VCaP (cell line): ENCODE results near the gene WDR37.
A peak's percentile ranks its signal among the peaks of the same experiment; 100 is the strongest.

Source experiments
- H3K27ac ChIP-seq: fragments of 450-650 bp; 2 replicates; pipeline ENCODE4 v1.5.1; 2017
- TF ChIP-seq, protein P1 (sequence below): fragments of 450-650 bp; conservative IDR thresholded peaks from 2 replicates; pipeline ENCODE4 v1.5.1; 2017; ENCODE audit warnings: mild to moderate bottlenecking, moderate library complexity

Gene WDR37

DNA sequence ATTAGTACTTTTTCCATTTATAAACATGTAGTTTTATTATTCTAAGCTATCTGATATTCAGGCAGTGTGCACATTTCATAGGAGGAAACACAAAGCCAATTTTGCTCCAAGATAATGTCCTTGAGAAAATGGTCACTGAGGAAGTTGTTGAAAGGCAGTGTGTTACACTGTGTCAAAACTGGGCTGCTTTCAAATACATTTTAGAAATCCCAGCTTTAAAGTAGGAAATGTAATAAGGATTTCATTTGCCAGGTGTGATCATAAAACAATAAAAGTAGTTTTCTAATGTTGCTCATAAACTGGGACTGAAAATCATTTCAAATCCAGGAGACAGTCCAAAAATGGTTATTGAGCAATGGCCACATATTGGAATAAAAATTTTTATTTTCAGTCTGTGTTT, 80.1 kb downstream of the WDR37 start:
- TF ChIP-seq, protein P1, sequence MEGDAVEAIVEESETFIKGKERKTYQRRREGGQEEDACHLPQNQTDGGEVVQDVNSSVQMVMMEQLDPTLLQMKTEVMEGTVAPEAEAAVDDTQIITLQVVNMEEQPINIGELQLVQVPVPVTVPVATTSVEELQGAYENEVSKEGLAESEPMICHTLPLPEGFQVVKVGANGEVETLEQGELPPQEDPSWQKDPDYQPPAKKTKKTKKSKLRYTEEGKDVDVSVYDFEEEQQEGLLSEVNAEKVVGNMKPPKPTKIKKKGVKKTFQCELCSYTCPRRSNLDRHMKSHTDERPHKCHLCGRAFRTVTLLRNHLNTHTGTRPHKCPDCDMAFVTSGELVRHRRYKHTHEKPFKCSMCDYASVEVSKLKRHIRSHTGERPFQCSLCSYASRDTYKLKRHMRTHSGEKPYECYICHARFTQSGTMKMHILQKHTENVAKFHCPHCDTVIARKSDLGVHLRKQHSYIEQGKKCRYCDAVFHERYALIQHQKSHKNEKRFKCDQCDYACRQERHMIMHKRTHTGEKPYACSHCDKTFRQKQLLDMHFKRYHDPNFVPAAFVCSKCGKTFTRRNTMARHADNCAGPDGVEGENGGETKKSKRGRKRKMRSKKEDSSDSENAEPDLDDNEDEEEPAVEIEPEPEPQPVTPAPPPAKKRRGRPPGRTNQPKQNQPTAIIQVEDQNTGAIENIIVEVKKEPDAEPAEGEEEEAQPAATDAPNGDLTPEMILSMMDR = no peak
- no peak overlapping the region for H3K27ac ChIP-seq

DNA sequence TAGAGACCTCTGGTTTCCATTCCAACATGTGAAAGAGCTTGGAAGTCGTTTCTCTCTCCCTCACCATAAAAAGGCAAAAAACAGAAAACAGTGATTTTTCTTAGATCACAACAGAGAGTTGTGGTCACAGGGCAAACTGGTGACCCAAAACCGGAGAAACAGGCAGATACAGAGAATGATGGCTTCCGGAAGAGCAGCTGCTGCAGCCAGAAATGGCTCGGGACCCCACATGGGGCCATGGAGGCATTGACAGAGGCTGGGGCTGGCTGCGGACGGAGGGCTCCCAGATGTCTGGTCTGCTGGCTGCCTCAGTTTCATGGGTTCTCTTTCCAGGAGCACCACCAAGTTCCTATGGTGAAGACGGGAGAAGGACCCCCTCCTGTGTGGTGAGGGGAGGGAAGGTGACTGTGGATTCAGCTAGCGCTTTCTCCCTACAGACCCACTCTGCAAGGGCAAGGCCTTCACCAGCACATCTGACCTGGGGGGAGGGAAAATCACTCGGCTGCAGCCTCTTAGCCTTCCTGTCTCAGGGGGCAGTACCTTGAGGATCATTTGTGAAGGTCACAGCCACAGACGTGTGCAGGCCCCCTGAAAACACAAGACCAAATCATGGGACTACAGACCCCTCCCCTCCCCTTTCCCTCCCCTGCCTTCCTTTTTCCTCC, 81.4 kb downstream of the WDR37 start:
- TF ChIP-seq, protein P1 = no peak
- H3K27ac ChIP-seq = no peak overlapping the region

DNA sequence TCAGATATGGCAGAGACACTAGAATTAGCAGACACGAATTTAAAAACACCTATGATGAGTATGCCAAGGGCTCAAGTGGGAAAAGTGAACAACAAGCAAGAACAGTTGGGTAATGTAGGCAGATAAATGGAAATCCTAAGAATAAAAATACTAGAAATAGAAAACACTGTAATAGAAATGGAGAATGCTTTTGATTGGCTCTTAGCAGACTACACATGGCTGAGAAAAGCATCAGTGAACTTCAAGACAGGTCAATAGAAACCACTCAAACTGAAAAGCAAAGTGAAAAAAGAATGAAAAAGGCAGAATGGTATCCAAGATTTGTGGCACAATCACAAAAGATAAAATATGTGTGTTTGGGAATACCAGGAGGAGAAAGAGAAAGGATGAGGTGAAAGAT, 82.3 kb downstream of the WDR37 start:
- TF ChIP-seq, protein P1 = no peak
- no peak overlapping the region for H3K27ac ChIP-seq

DNA sequence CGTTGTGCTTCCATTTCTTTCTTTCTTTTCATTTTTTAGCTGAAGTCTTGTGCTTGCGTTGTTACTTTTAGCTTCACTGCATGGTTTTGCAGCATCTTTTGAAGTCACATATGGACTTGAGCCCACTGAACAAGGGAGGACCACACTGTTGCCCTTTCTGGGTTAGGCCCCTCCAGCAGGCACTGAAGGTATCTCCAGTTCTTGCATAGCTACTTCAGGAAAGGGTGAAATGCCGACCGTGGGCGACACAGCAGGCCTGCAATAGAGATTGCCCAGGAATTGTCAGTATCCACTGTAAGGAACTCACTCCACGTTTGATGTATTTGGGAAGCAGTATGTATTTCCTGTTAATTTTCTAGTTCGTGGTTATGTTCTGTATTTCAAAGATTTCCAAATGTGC, 85.1 kb downstream of the WDR37 start:
- TF ChIP-seq, protein P1 = no peak

DNA sequence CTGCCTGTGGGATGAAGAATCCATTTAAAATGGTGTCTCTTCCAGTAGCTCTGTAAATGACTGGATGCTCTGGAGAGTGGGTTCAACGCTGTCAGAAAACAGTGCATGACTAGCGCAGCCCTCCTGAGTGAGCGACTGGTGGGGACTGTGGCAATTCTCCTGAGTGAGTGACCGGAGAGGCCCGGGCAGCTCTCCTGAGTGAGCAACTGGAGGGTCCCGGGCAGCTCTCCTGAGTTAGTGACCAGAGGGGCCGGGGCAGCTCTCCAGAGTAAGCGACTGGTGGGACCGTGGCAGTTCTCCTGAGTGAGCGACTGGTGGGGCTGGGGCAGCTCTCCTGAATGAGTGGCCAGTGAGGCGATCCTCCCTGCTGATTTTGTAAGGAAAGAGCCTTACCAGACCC, 85.5 kb downstream of the WDR37 start:
- no peak overlapping the region for H3K27ac ChIP-seq
- TF ChIP-seq, protein P1 = no peak

More for the DNA sequence above, 85.1 kb downstream of the WDR37 start:
- no peak overlapping the region for H3K27ac ChIP-seq

DNA sequence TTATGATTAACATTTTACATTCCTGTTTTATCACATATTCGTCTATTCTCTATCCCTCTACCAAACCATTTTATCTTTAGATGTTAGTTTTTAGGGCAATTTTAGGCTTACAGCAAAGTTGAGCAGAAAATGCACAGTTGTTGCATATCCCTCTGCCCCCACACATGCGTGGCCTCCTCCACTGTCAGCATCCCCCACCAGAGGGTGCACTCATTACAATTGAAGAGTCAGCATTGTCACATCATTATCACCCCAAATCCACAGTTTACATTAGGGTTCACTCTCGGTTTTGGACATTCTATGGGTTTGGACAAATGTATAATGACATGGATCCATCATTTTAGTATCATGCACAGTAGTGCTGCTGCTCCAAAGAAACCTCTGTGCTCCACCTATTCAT, 86.4 kb downstream of the WDR37 start:
- no peak overlapping the region for H3K27ac ChIP-seq
- TF ChIP-seq, protein P1 = peak; percentile 30; the same call in 1 of the 2 replicates

DNA sequence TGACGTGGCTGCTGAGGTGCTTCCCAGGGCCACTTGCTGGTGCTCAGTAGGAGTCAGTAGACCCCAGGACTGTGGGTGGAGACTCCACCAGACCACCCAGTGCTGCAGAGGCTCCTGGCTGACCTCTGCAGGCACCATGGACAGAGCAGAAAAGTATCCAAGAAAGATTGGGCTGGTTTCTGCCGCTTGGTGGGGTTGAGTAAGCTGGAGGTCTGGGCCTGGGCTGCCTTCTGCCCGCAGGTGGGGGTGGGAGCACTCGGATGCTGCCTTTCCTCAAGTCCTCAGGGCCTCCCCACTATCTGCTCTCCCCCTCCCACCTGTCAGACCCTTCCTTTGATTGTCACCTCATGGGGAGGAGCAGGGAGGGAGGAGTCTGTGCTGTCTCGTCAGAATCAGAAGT, 91.6 kb downstream of the WDR37 start:
- TF ChIP-seq, protein P1 = no peak
- no peak overlapping the region for H3K27ac ChIP-seq
